HG02840 (cell line): ENCODE measurements around the gene HELZ2.
"Not testable (repeated sequence)": the region's sequence is repeated elsewhere in the genome, so short reads cannot be mapped to it uniquely, and the experiment has no call there.

ENCODE experiments used
- ATAC-seq: cut with Tn5 transposase; IDR thresholded peaks from one replicate; pipeline ENCODE4 v1.9.1; 2021; ENCODE audit warnings: mild to moderate bottlenecking, moderate library complexity, moderate number of reproducible peaks; ENCODE audit not compliant: unreplicated experiment, low FRiP score

The HELZ2 gene

GRCh38 chr20:63574156-63574828, at the start of gene HELZ2:
Gene HELZ2 (minus strand): TSS chr20:63574239. CDS start chr20:63572385, 1,854 bp downstream.
- ATAC-seq = no peak

- ATAC-seq = no peak
These were observed 48.7 kb upstream of the HELZ2 start for GRCh38 chr20:63622732-63623131.

- ATAC-seq = no peak
These were observed 48.1 kb upstream of the HELZ2 start for GRCh38 chr20:63622096-63622495.

GRCh38 chr20:63620991-63621390, 47.0 kb upstream of the HELZ2 start:
- ATAC-seq = no peak

GRCh38 chr20:63619505-63619904, 45.5 kb upstream of the HELZ2 start:
- no peak for ATAC-seq

- no peak for ATAC-seq
These were observed 45.0 kb upstream of the HELZ2 start for GRCh38 chr20:63619086-63619485.

- ATAC-seq = no peak
These were observed 44.4 kb upstream of the HELZ2 start for GRCh38 chr20:63618291-63618980.

GRCh38 chr20:63617876-63618265, 43.8 kb upstream of the HELZ2 start:
- no peak for ATAC-seq

- no peak for ATAC-seq
These were observed 43.2 kb upstream of the HELZ2 start for GRCh38 chr20:63617092-63617875.

- ATAC-seq = not testable (repeated sequence)
These were observed 40.0 kb upstream of the HELZ2 start for GRCh38 chr20:63613863-63614594.

GRCh38 chr20:63612276-63612931, 38.4 kb upstream of the HELZ2 start:
- no peak for ATAC-seq

- no peak for ATAC-seq
These were observed 37.6 kb upstream of the HELZ2 start for GRCh38 chr20:63611646-63612045.

- no peak for ATAC-seq
These were observed 36.8 kb upstream of the HELZ2 start for GRCh38 chr20:63610581-63611435.

GRCh38 chr20:63606686-63607085, 32.6 kb upstream of the HELZ2 start:
- no peak for ATAC-seq

GRCh38 chr20:63602321-63602720, 28.3 kb upstream of the HELZ2 start:
- ATAC-seq = no peak

- not testable (repeated sequence) for ATAC-seq
These were observed 27.6 kb upstream of the HELZ2 start for GRCh38 chr20:63601679-63602078.

- no peak for ATAC-seq
These were observed 25.5 kb upstream of the HELZ2 start for GRCh38 chr20:63599396-63600050.

- no peak for ATAC-seq
These were observed 24.7 kb upstream of the HELZ2 start for GRCh38 chr20:63598479-63599395.
